Stimulated activated CD8-positive, alpha-beta memory T cell treated with anti-CD3 and anti-CD28 coated beads, Interleukin-4, amount 100 ng/mL, for 24 hours (primary cell): ENCODE measurements around the gene MGAT4A.
"Not testable (repeated sequence)": the region's sequence is repeated elsewhere in the genome, so short reads cannot be mapped to it uniquely, and the experiment has no call there.

ENCODE experiments used
- DNase-seq: peaks from one replicate; pipeline ENCODE4 v3.0.0-alpha.2; 2020; ENCODE audit warnings: low read depth

Gene MGAT4A

DNA sequence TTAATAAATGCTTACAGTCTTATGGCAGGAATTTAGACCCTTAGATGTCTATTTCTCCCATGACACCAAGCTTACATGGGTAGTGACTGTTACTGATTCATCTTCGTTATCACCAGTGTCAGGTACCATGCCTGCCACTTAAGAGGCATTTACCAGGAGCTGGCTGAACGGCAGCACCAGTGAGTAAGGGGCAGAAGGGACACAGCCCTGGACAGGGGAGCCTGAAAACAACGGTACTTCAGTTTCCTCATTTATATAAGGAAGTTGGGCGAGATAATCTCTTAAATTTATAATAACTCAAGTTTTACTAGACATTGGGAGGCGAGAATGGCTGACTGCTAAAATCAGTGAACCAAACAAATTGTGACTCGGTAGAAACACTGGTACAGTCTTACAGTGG lies 123.8 kb downstream of the MGAT4A start:
- DNase-seq: no peak

DNA sequence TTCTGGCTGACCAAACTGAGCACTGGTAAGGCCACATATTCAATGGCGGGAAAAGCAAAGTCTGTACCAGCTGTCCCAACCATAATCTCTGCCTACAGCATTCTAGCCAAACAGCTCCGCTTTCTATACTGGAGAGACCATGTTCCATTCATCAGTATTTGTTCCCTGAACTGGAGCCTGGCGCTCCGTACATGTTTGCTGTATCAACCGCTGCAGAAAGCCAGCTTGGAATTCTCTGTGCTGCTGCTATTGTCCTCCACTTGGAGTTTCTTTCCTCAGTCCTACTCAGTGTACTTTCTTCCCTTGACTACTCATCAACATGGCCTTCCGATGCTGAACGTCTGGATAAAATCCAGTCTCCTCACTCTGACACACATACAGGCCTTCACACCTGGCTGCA lies 124.5 kb downstream of the MGAT4A start:
- DNase-seq: no peak

DNA sequence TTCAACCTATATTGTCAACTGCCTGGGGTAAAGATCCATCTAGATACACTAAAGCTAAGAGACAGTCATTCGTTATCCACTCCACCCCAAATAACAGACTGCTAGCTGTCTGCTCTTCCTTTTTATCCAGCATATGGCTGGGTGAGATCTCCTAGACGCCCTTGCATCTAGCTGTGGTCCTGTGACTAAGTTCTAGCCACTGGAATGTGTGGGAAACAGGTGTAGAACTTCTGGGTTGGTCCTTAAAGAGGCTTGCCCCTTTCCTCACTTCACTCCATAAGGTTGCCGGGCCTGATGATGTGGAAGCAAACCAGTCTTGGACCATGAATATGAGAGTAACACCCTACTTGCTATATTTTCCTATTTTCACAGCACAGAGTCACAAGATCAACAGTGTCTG lies 125.9 kb downstream of the MGAT4A start:
- DNase-seq: no peak

DNA sequence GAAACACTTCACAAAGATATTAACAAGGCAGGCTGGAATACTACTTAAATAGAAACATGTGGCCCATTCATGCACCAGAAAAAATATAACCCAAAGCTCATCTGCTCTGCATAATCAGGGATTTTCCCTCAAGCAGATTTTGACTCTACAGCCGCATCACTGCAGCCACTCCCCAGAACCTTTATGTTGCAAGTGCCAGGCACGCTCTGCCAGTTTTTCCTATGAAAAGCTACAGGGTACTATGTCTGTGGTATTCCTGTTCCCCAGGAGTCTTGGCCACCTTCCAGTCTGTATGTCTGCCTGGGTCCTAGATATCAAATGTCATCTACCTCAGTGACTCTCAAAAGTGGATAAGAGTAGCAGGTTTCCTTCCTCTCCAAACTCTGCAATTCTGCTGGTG lies 126.4 kb downstream of the MGAT4A start:
- DNase-seq: no peak

DNA sequence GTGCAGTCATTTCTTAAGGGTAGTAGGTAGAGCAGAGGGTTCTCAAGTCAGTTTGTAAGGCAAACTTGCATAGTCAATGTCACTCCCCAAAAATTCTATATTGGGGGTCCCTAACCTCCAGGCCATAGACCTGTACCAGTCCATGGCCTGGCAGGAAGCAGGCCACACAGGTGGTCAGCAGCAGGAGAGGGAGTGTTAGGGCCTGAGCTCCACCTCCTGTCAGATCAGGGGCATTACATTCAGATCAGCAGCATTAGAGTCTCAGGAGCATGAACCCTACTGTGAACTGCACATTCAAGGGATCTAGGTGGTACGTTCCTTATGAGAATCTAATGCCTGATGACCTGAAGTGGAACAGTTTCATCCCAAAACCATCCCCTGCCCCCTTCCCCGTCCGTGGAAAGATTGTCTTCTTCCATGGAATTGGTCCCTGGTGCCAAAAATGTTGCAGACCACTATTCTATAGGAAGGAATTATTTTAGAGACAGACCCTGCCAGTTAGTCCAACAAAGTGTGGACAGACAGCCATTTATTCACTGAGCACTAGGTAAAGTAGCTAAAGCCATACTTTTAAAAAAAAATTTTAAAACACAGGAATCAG lies 129.3 kb downstream of the MGAT4A start:
- DNase-seq: no peak

DNA sequence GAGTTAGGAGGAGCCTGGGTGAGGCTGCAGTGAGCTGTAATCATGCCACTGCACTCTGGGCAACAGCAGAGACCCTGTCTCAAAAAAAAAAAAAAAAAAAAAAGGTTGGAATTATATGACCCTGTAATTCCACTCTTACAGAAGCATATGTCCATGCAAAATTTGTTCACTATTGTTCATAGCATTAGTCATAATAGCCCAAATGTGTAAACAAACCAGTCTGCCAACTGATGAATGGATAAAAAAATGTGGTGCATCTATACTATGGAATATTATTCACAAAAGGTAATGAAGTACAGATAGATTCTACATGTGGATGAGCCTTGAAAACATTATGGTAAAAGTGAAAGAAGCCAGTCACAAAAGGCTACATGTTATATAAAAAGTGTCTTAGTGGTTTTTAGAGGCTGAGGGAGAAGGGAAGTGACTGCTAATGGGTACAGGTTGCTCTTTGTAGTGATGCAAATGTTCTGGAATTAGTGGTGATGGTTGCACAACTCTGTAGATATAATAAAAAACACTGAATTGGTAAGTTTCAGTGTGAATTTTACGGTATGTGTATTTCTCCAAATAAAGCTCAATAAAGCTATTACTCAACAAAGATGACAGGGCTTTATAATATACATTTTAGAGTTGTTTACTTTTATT lies 132.0 kb downstream of the MGAT4A start:
- no peak for DNase-seq

DNA sequence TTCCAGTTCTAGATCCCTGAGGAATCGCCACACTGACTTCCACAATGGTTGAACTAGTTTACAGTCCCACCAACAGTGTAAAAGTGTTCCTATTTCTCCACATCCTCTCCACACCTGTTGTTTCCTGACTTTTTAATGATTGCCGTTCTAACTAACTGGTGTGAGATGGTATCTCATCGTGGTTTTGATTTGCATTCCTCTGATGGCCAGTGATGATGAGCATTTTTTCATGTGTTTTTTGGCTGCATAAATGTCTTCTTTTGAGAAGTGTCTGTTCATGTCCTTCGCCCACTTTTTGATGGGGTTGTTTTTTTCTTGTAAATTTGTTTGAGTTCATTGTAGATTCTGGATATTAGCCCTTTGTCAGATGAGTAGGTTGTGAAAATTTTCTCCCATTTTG lies 136.3 kb downstream of the MGAT4A start:
- not testable (repeated sequence) for DNase-seq

DNA sequence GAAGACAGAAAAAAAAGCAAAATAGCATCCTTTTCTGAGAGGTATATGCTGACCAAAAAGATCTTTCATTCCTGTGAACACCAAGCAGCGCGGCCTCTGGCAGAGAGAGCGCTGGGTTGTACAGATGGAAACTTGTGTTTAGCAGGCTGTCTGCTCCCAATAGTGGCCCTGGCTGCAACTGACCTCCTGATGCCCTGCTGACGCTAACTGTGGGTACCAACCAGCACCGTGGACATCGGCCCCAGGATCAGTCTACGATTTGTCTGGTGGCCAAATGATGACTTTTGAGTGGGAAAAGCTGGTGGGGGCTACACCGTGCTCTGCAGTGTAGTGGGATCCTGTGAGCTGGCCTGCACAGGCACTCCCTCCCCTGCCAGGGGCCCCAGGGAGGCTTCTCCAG lies 138.4 kb downstream of the MGAT4A start:
- no peak for DNase-seq

DNA sequence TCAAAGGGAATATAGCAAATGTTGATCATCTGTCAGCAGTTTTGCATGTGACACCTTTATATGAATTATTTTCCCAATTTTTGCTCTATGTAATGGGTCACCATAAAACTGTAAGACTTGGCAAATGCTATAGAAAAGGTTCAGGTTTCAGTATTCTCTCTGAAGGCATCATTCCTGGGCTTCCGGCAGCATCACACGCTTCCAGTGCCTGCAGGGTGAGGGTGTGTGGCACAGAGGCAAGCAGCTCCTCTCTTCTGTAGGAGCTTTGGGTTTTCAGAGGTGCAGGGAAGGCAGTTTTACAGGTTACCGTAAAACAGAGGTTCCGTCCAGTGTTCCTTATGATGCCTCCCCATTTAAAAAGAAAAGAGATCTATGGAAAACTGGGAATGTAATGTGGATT lies 141.4 kb downstream of the MGAT4A start:
- DNase-seq: no peak

DNA sequence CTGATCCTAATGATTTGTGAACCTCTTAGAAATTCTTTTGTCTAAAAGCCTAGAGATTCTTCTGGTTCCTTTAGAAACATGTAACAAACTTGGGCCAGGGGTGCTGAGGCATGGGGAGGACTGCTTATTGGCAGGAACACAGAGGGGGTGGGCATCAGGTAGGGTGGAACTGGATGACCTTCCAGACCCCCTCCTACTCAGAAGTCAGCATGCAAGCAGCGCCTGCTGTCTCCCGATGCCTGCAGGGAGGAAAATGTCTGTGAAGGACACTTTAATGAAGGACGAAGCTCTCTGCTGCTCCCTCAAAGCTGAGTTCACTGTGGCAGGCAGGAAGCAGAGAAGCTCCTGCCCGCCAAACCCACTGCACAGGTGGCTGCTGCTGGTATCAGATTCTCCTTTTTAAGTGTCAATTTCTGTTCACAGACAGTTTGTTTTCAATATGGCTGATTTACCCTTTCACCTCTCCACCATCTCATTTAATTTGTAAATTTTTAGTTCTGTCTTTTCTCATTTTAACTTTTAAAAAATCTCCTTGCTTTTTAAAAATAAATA lies 142.0 kb downstream of the MGAT4A start:
- DNase-seq: no peak

DNA sequence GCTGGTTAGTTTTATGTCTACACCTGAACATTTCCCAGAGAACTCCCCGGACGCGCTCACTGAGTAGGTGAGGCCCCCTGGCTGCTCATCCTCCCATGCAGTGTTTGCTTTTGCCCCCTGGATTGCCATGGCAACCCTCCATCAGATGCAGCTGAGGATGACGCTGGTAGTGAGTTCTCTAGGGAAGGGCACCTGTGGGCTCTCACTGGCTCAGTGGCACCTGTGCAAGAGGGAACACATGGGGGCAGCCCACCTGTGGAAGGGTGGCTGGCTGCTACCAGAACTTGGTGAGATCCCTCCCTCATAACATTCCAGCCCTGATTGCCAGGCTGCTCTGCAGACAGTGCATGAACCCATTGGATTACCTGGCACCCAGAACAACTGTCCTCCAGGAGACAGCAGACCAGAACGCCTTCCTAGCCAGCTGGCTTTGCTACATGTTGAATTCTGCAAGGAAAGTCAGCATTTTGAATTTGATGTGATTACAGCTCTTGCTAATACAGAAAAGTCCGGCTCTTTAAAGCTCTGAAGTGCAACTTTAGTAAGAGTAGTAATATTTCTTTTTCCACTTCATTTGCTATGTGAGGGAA lies 144.3 kb downstream of the MGAT4A start:
- DNase-seq: no peak

DNA sequence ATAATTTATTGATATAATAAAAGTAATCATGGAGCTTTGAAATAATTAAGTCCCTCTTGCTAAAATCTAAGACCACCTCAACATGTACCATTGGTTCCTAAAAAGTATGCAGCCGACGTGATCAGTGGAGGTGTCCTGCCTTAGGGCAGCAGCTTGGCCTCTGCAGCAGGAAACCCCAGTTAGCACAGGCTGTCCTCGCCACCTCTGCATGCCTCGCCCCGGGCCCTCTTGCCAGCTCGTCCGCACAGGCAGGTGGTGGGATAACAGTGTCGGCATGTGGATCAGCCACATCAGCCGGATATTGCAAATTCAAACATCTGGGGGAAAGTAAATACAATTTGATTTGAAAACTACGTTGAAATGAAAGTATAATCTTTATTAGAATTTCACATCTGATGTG lies 145.5 kb downstream of the MGAT4A start:
- DNase-seq: no peak

DNA sequence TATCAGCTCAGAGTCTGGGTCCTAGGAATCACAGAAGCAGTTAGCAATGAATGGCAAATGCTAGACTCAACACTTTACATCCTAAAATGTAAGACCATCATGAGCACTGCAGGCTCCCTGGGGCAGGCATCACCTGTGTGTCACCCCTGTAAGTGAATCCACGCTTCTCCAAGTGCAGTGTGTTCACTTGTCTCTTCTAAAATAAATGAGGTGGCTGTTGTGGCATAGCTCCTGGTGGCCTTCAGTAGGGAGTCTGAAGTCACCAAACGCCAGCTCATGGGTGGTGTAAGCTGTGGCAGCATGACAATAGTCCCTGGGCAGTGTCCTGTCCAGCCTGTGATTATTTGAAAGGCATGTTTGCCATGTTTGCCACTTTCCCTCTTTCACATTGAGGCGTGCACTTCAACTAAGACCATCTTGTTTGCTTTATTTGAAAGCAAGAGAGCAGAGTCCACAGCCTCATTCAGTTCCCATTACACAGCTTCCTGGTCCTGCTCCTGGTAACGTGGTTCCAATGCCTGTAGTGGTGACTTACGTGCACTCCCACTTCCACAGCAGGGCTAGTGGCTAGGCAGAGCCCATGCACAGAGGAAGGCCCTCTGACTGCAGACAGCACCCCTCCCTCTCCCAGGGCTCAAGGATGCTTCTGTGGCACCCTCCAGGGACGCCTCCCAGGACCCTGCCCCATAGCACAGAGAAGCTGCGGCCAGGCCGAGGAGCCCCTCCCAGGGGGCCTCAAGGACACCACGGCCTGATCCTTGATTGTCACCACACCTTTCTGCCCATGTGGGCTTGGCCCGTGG lies 146.9 kb downstream of the MGAT4A start:
- DNase-seq: no peak

DNA sequence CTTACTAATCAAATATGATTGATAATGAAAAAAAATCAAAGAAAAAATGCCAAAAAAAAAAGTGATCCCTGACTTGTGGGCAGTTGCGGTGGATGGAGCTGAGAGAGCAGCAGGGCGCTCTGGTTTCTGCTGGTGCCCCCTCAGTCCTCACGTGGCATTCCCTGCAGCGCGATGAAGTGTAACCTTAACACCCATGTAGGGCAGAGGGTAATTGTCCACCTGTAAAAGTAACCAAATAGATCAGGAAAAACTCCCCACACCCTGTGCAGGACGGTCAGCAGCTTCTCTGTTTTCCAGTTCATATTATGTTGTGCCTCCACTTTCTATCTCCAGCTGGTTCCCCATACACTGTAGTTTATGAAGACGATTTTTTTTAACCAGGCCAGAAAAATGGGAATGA lies 147.7 kb downstream of the MGAT4A start:
- no peak for DNase-seq

DNA sequence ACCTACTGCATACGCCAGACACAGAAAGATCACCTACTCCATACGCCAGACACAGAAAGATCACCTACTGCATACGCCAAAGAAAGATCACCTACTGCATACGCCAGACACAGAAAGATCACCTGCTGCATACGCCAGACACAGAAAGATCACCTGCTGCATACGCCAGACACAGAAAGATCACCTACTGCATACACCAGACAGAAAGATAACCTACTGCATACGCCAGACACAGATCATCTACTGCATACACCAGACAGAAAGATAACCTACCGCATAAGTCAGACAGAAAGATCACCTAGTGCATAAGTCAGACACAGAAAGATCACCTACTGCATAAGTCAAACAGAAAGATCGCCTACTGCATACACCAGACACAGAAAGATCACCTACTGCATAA lies 148.4 kb downstream of the MGAT4A start:
- DNase-seq: no peak

DNA sequence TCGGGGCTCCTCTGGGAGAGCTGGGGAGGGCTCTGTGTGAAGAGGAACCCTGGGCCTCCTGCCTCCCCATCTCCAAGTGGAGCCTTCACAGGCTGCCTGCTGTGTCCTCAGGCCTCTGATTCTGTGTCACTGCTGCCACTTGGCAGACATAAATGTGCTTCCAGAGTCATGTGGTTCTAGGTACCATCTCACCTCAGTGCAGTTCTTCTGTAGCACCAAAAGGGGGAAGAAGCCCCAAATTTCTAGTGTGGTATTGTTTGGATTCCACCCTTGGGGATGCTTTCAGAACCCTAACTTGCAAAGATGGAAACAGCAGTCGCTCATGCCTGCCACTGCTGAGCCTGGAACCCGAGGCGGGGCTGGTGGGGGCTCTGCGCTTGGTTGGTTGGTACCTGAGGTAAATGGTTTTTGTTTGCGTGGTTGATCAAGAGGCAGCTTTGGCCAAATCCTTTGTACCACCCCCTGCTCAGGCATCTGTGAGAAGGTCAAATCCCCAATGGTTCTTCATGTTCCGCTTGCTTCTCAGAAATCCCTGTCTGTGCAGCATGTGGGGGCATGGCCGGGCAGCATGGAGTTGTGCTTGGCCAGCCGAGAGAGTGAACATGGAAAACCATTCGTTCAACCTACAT lies 150.2 kb downstream of the MGAT4A start:
- DNase-seq: no peak

DNA sequence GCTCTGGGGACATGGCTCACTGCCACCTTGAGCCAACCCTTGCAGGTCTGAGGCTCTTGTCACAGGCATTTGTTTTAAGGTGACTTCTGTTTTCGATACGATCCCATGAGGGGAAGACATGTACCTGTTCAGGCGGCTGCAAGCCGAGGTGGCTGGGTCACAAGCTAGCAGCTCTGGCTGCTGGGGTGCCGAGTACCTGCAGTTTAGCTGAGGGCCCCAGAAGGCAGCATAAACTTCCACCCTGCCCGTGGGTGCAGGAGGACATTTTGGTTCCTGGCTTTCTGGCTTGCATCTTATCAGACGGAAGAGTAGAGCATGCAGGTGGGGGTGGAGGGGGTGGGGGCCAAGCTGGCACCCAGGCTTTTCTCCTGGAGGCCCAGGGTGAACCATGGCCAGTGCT lies 151.0 kb downstream of the MGAT4A start:
- DNase-seq: no peak

DNA sequence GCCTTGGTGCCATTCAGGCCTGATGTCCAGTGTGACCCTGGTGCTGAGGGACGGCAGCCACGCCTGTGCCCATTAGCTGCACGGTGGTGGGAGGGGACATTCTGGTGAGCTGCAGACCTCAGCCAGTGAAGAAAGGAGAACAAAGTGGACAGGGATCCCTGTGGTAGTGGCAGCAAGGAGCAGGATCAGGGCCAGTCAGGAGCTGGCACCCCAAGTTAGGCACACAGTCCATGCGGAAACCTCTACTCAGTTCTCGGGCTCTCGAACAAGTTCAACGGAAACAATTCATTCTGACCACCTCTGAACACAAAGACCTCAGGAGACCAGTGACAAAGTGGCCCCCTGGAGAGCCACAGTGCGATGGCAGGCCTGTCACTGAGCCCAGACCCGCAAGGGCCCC lies 152.7 kb downstream of the MGAT4A start:
- DNase-seq: no peak

DNA sequence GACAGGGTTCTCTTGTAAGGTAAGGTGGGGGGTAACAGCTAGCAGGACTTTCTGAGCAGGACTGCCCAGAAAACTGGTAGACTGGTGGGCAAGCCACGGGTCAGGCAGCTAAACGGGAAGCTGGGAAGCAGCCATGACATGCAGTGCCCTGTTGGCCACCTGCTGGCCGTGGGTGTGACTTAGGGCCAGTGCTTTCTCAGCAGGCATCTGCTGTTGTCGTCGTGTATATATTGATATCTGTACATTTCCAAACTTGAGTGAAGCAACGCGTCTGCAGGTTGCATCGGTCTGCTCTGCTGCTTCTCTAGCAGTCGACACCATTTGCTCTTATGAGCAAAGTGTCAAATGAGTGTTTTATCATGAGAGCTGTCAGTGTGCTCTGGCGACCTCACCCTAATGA lies 153.6 kb downstream of the MGAT4A start:
- DNase-seq: no peak

DNA sequence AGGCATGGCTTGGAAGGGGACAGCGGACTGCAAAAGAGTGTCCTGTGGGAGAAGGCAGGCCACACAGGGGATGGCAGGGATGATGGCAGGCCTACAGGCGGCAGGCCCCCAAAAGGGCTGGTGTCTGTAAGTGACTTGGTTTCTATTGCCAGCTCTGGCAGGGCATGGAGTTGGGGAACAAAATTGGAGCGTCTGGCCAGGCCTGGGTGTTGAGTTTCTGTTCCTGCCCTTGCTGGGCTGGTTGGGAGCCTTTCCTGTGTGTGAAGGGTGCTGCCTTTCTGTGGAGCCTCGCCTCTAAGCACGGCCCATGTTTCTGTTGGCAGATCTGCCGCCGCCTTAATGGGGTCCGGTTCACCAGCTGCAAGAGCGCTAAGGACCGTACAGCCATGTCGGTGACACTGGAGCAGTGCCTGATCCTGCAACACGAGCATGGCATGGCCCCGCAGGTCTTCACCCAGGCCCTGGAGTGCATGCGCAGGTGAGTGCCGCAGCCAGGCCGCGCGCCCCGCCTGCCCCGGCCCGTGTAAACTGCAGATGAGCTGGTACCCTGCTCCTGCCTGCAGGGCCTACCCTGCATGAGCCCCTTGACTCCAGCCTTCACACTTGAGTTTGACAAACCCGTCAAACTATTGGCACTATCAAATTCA lies 154.1 kb downstream of the MGAT4A start:
- DNase-seq: no peak

DNA sequence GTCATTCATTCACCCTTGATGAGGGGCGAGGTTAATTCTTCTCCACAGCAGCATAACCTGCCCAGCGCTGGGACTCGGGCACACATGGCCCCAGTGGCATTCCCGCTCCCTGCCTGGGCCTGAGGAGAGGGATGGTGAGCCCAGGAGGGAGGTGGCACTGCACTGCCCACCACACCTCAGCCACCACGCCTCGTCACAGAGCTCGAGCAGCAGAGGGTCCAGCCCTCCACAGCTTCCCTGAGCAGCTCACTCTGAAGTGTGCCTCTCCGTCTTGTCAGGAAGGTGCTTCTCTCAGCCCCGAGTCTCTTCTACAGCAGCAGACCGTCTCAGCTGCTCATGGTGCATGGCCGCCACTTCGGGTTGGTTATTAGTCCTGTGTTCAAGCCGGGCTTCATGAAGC lies 157.5 kb downstream of the MGAT4A start:
- no peak for DNase-seq

DNA sequence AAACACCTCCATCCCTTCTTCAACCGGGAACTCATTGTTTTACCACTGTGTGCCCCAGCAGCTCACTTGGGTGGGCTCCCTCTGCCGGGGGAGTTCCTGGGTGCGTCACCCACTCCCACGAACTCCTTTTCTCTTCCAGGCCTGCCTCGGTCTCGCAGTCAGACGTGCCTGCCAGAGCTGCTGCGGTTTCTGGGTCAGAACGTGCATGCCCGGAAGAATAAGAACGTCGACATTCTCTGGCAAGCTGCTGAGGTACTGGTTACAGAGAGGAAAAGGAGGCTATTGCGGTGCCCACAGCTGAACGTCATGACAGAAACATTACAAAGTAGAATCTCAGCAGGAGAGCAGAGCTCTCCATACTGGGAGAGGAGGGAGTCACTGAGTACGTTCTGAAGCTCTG lies 158.3 kb downstream of the MGAT4A start:
- no peak for DNase-seq
